A673 (cell line): ENCODE data around the gene DIAPH1. TPM values are rescaled to one million over a fixed set of nuclear protein-coding genes. Genes with fewer than 3 reads are reported as not detected.

Source experiments
- BruUV-seq: library from RNA; stranded (reverse); fragments of 400-500 nt; replicated peaks from 2 replicates; lab custom pipeline; 2021; lab: Mats Ljungman, UMichigan
- CTCF ChIA-PET: fragments of 300-600 bp; sonication (Branson Sonifier 250); formaldehyde crosslinking; loops from one replicate; lab custom pipeline; 2022; ENCODE audit warnings: antibody characterized with exemption; lab: Charles Lee
- POLR2A ChIA-PET: fragments of 300-600 bp; sonication (Branson Sonifier 250); formaldehyde crosslinking; loops from one replicate; lab custom pipeline; 2022; ENCODE audit warnings: antibody characterized with exemption; ENCODE audit not compliant: low non-redundant PET; lab: Charles Lee
- DNase-seq: peaks from one replicate; pipeline ENCODE4 v3.0.0-alpha.2; 2015; ENCODE audit warnings: low spot score
- H3K27ac ChIP-seq: fragments of 200-600 bp; sonication (generic); 2 replicates; pipeline ENCODE4 v1.5.1; 2016; ENCODE audit warnings: mixed run types, low read depth, mild to moderate bottlenecking, mixed read lengths, antibody characterized with exemption, low read length; ENCODE audit not compliant: poor library complexity, severe bottlenecking
- H3K27me3 ChIP-seq: fragments of 200-600 bp; sonication (generic); replicated peaks from 2 replicates; pipeline ENCODE4 v1.6.1; 2017; ENCODE audit warnings: mixed run types, low read depth, mild to moderate bottlenecking, mixed read lengths, antibody characterized with exemption, low read length; ENCODE audit not compliant: insufficient read depth, poor library complexity
- H3K36me3 ChIP-seq: fragments of 200-600 bp; sonication (generic); 2 replicates; pipeline ENCODE4 v1.6.1; 2016; ENCODE audit warnings: mixed run types, mild to moderate bottlenecking, mixed read lengths, antibody characterized with exemption, low read length; ENCODE audit not compliant: insufficient read depth, poor library complexity, severe bottlenecking
- H3K4me1 ChIP-seq: fragments of 200-600 bp; sonication (generic); 2 replicates; pipeline ENCODE4 v1.6.1; 2017; ENCODE audit warnings: mixed run types, mild to moderate bottlenecking, mixed read lengths, antibody characterized with exemption, low read length; ENCODE audit not compliant: insufficient read depth, poor library complexity, severe bottlenecking
- H3K4me3 ChIP-seq: fragments of 200-600 bp; sonication (generic); 2 replicates; pipeline ENCODE4 v1.5.1; 2016; ENCODE audit warnings: low read depth, mixed run types, mild to moderate bottlenecking, mixed read lengths, low read length; ENCODE audit not compliant: poor library complexity, severe bottlenecking
- H3K9me3 ChIP-seq: fragments of 200-600 bp; sonication (generic); 2 replicates; pipeline ENCODE4 v1.6.1; 2016; ENCODE audit warnings: mixed run types, low read depth, mild to moderate bottlenecking, mixed read lengths, antibody characterized with exemption, low read length; ENCODE audit not compliant: poor library complexity, severe bottlenecking
- EZH2 ChIP-seq: fragments of 200-600 bp; sonication (generic); IDR thresholded peaks from 2 replicates; pipeline ENCODE4 v1.6.1; 2017; ENCODE audit warnings: borderline replicate concordance, low read depth, mild to moderate bottlenecking, mixed read lengths, antibody characterized with exemption, low read length; ENCODE audit not compliant: poor library complexity, severe bottlenecking
- intact Hi-C: fragments of 100-400 bp; cut with micrococcal nuclease; formaldehyde crosslinking; loops from one replicate; pipeline ENCODE4 v1.10.0; 2022; ENCODE audit not compliant: unreplicated experiment
- total RNA-seq: library from RNA; stranded (reverse); gene quantifications from 2 replicates; pipeline ENCODE4 v1.2.3, GENCODE V29; 2021
- TF ChIP-seq, protein P1 (sequence below): fragments of 300-800, 200-600 bp; sonication (generic); conservative IDR thresholded peaks from 2 replicates; pipeline ENCODE4 v1.5.1; 2017; ENCODE audit warnings: low read depth, mild to moderate bottlenecking, antibody characterized with exemption, low read length, moderate library complexity, mixed read lengths

The DIAPH1 gene
- total RNA-seq, 1 experiment from 2014 or later = 109 TPM

DNA sequence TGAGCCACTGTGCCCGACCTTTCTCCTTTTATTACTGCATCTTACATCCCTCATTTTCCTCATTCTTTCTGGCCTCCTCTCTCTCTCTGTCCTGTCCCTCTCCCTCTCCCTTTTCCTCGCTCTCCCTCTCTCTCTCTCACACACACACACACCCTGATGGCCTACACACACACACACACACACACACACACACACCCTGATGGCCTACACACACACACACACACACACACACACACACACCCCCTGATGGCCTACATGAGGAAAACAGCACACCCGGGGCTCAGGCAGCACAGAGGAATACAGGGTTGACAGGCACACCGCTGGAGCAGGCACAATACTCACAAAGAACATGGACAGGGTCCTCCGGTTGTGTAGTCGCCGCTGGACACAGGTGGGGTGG lies 36.2 kb upstream of the DIAPH1 start:
- ChIA-PET POLR2A (no interaction called here), CTCF (no interaction called here)
- Histone ChIP-seq H3K4me1 (no peaks in the 10 kb centered on the region), H3K27ac (no peak overlapping the region), H3K27me3 (no peaks in the 10 kb centered on the region), H3K9me3 (no peaks in the 10 kb centered on the region), H3K36me3 (no peaks in the 10 kb centered on the region), H3K4me3 (no peak overlapping the region)
- no TSS peak for BruUV-seq
- intact Hi-C loops = no loop called here
- TF ChIP-seq EZH2 = no peak
- TF ChIP-seq, protein P1, sequence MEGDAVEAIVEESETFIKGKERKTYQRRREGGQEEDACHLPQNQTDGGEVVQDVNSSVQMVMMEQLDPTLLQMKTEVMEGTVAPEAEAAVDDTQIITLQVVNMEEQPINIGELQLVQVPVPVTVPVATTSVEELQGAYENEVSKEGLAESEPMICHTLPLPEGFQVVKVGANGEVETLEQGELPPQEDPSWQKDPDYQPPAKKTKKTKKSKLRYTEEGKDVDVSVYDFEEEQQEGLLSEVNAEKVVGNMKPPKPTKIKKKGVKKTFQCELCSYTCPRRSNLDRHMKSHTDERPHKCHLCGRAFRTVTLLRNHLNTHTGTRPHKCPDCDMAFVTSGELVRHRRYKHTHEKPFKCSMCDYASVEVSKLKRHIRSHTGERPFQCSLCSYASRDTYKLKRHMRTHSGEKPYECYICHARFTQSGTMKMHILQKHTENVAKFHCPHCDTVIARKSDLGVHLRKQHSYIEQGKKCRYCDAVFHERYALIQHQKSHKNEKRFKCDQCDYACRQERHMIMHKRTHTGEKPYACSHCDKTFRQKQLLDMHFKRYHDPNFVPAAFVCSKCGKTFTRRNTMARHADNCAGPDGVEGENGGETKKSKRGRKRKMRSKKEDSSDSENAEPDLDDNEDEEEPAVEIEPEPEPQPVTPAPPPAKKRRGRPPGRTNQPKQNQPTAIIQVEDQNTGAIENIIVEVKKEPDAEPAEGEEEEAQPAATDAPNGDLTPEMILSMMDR = no peak
- no peak for DNase-seq

DNA sequence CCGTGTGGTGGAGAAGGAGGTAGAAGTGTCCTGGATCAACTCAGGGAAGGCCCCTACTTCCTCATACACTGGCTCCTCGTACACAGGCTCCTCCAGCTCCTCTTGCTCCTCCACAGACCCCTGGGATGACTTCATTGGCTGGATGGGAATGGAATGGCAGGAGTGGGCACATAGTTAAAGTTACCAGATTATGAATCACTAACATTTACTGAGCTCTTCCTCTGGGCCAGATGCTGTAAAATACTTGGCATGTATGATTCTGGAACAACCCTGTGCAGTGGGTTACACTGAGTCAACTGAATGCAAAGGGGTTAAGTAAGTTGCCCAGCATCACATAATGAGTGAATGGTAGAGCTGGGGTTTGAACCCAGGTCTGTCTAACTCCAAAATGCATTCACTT lies 35.5 kb upstream of the DIAPH1 start:
- POLR2A ChIA-PET = interaction anchor here (0.6 kb wide), 1 partner anchor 261 kb away, joined by 5 read pairs; no protein-coding TSS in a partner anchor
- no TSS peak for BruUV-seq
- H3K4me1 ChIP-seq = no peaks in the 10 kb centered on the region
- TF ChIP-seq EZH2 = no peak
- TF ChIP-seq, protein P1 = no peak
- CTCF ChIA-PET = no interaction called here
- intact Hi-C loops = no loop called here
- H3K9me3 ChIP-seq = no peaks in the 10 kb centered on the region
- no peaks in the 10 kb centered on the region for H3K36me3 ChIP-seq
- H3K4me3 ChIP-seq = no peak overlapping the region
- DNase-seq = no peak
- H3K27ac ChIP-seq = no peak overlapping the region
- H3K27me3 ChIP-seq = no peaks in the 10 kb centered on the region

DNA sequence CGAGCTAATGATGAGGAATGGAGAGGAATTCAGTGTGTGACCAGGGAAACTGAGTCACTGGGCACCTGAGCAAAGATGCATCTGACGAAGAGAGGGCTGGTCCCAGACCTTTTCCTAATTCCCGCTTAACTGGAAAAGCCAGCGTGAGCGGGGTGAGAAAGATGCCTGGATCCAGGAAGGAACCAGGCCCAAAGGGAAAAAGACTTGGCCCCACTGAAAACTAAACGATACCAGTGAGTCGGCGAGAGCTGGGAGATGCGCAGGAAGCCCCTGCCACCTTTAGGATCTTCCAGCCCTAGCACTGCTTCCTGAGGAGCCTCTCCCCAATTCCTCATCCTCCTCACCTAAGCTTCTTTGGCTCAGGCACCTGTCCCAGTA lies 32.9 kb upstream of the DIAPH1 start:
- H3K27ac ChIP-seq = no peak overlapping the region
- H3K36me3 ChIP-seq = no peaks in the 10 kb centered on the region
- CTCF ChIA-PET = no interaction called here
- TF ChIP-seq EZH2 = no peak
- TF ChIP-seq, protein P1 = no peak
- no peaks in the 10 kb centered on the region for H3K4me1 ChIP-seq
- H3K9me3 ChIP-seq = no peaks in the 10 kb centered on the region
- no peaks in the 10 kb centered on the region for H3K27me3 ChIP-seq
- H3K4me3 ChIP-seq = peak overlapping the region; percentile 38
- no peak for DNase-seq
- POLR2A ChIA-PET = no interaction called here
- BruUV-seq = no TSS peak
- intact Hi-C loops = no loop called here
